Common myeloid progenitor, CD34-positive (primary cell): Measurements from ENCODE around the gene BANP.

Experiments
- CTCF ChIA-PET: fragments of 350-600 bp; sonication (Branson Sonifier 250); formaldehyde crosslinking; loops from one replicate; lab custom pipeline; 2021; ENCODE audit warnings: antibody characterized with exemption; lab: Charles Lee
- POLR2A ChIA-PET: fragments of 350-600 bp; sonication (Branson Sonifier 250); formaldehyde crosslinking; loops from one replicate; lab custom pipeline; 2021; ENCODE audit warnings: antibody characterized with exemption; lab: Charles Lee
- DNase-seq, 3 donors: peaks; one replicate each; pipeline versions ENCODE4 v3.0.0 to v3.0.0-alpha.2; 2013
- H3K27ac ChIP-seq, 2 experiments: 1 replicate in 1 of 2; 2 replicates in 1 of 2; pipeline ENCODE4 v1.7.0; 2013; ENCODE audit warnings: inconsistent platforms in 2 of 2, low read length in 2 of 2, mild to moderate bottlenecking in 2 of 2, low read depth in 1 of 2, moderate library complexity in 1 of 2; ENCODE audit not compliant: severe bottlenecking in 2 of 2, insufficient read depth in 1 of 2, poor library complexity in 1 of 2
- H3K27me3 ChIP-seq, 5 experiments: replicated peaks in 2 of 5; 1 replicate in 3 of 5; 2 replicates in 2 of 5; pipeline versions ENCODE4 v1.6.1 to v1.7.0; 2013; ENCODE audit warnings: low read length in 4 of 5, mild to moderate bottlenecking in 2 of 5, moderate library complexity in 2 of 5, inconsistent platforms in 1 of 5; ENCODE audit not compliant: insufficient read depth in 5 of 5, control insufficient read depth in 4 of 5
- H3K36me3 ChIP-seq, 4 experiments: 1 replicate in 2 of 4; 2 replicates in 2 of 4; pipeline versions ENCODE4 v1.6.1 to v1.7.0; 2013; ENCODE audit warnings: low read length in 3 of 4, control low read depth in 1 of 4, mild to moderate bottlenecking in 1 of 4; ENCODE audit not compliant: control insufficient read depth in 4 of 4, insufficient read depth in 4 of 4
- H3K4me1 ChIP-seq, 4 experiments: 1 replicate in 3 of 4; 2 replicates in 1 of 4; pipeline versions ENCODE4 v1.6.1 to v1.7.1; 2013; ENCODE audit warnings: low read length in 3 of 4, mild to moderate bottlenecking in 3 of 4, control low read depth in 1 of 4, inconsistent platforms in 1 of 4, moderate library complexity in 1 of 4; ENCODE audit not compliant: control insufficient read depth in 4 of 4, insufficient read depth in 4 of 4; ENCODE audit errors: control extremely low read depth in 1 of 4
- H3K4me3 ChIP-seq, 7 experiments: 1 replicate in 4 of 7; 2 replicates in 3 of 7; pipeline versions ENCODE4 v1.5.1 to v1.7.0; 2013; ENCODE audit warnings: mild to moderate bottlenecking in 7 of 7, low read length in 6 of 7, moderate library complexity in 6 of 7, inconsistent platforms in 2 of 7, low read depth in 2 of 7, control low read depth in 1 of 7; ENCODE audit not compliant: insufficient read depth in 4 of 7, control insufficient read depth in 1 of 7; ENCODE audit errors: extremely low read depth in 1 of 7
- H3K9me3 ChIP-seq, 5 experiments: 1 replicate in 4 of 5; 2 replicates in 1 of 5; pipeline versions ENCODE4 v1.6.1 to v1.7.1; 2013; ENCODE audit warnings: low read length in 4 of 5, mild to moderate bottlenecking in 2 of 5, inconsistent platforms in 1 of 5, low read depth in 1 of 5, moderate library complexity in 1 of 5; ENCODE audit not compliant: control insufficient read depth in 4 of 5, insufficient read depth in 2 of 5; ENCODE audit errors: control extremely low read depth in 1 of 5
- WGBS: methylation state at CpG from one replicate; pipeline ENCODE4 v1.1.5; 2013; ENCODE audit not compliant: insufficient coverage; 5-methylcytosine and 5-hydroxymethylcytosine counted together

BANP gene

GRCh38 chr16:87945351-87946042, 5.7 kb upstream of the BANP start:
- Histone ChIP-seq H3K36me3 (no peaks in the 10 kb centered on the region), H3K4me3 (peak overlapping the region in 5 of 7 experiments; percentile 42 to 76 (median 67)), H3K27ac (no peak overlapping the region), H3K9me3 (no peaks in the 10 kb centered on the region), H3K27me3 (no peaks in the 10 kb centered on the region), H3K4me1 (peaks cover 4 to 28% (median 25%) of the 10 kb centered on the region in 4 experiments)
- ChIA-PET CTCF (interaction anchor here (1.0 kb wide), 1 partner anchor 14 kb away, joined by 4 read pairs; no protein-coding TSS in a partner anchor), POLR2A (interaction anchor here (1.1 kb wide), 1 partner anchor 9 kb away, joined by 3 read pairs; no protein-coding TSS in a partner anchor)
- peak in 2 of 3 donors; percentile 55 to 69 for DNase-seq
- WGBS, result 38% methylated on average over 18 of the region's 22 CpGs

GRCh38 chr16:87946596-87947347, 4.5 kb upstream of the BANP start:
- H3K4me1 ChIP-seq, result peaks cover 4 to 31% (median 26%) of the 10 kb centered on the region in 4 experiments
- DNase-seq, result no peak
- ChIA-PET CTCF (no interaction called here), POLR2A (no interaction called here)
- no peaks in the 10 kb centered on the region for H3K9me3 ChIP-seq
- no peak overlapping the region for H3K27ac ChIP-seq
- H3K4me3 ChIP-seq, result no peak overlapping the region
- WGBS, result 87% methylated on average over 14 of the region's 14 CpGs
- H3K27me3 ChIP-seq, result no peaks in the 10 kb centered on the region
- H3K36me3 ChIP-seq, result no peaks in the 10 kb centered on the region

- H3K4me3 ChIP-seq, result peak overlapping the region in 4 of 7 experiments; percentile 36 to 71 (median 44)
- peak overlapping the region; percentile 65 to 70 for H3K27ac ChIP-seq
- POLR2A ChIA-PET, result no interaction called here
- DNase-seq, result no peak
- H3K4me1 ChIP-seq, result peaks cover 6 to 37% (median 32%) of the 10 kb centered on the region in 4 experiments
- H3K27me3 ChIP-seq, result no peaks in the 10 kb centered on the region
- no peaks in the 10 kb centered on the region for H3K9me3 ChIP-seq
- 93% methylated on average over 20 of the region's 22 CpGs for WGBS
- CTCF ChIA-PET, result interaction anchor here (0.6 kb wide), 1 partner anchor 24 kb away, joined by 3 read pairs; no protein-coding TSS in a partner anchor
- H3K36me3 ChIP-seq, result no peaks in the 10 kb centered on the region
These were observed 3.7 kb upstream of the BANP start for GRCh38 chr16:87947356-87948118.

DNA sequence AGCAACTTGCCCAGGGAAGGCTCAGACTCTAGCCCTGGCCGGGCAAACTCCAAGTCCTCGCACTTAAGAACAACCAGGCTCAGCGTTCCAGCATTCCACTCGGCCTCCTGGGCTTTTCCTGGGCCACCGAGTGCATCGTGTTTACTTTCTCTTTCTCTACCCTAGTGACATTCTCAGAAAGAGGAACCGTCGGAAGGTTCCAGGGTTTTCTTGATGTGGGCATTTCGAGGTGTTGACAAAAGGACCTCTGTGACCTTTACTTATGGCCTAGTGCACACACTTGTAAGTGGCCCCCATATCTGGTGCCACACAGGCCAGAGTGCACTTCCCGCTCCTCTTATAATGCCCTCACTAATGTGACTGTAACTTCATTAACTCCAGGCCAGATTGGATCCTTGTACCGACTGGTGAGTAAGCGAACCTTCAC, 3.1 kb upstream of the BANP start:
- WGBS, result 31% methylated on average over 11 of the region's 12 CpGs
- POLR2A ChIA-PET, result no interaction called here
- Histone ChIP-seq H3K4me3 (peak overlapping the region in 4 of 7 experiments; percentile 36 to 71 (median 44)), H3K27me3 (no peaks in the 10 kb centered on the region), H3K9me3 (no peaks in the 10 kb centered on the region), H3K36me3 (no peaks in the 10 kb centered on the region), H3K4me1 (peaks cover 9 to 43% (median 37%) of the 10 kb centered on the region in 4 experiments), H3K27ac (peak overlapping the region; percentile 65 to 70)
- peak in 2 of 3 donors; percentile 82 to 85 for DNase-seq
- CTCF ChIA-PET, result interaction anchor here (0.6 to 1.5 kb wide), 3 partner anchors 10 to 23 kb away, joined by 3 to 4 read pairs (median 3); no protein-coding TSS in a partner anchor

DNA sequence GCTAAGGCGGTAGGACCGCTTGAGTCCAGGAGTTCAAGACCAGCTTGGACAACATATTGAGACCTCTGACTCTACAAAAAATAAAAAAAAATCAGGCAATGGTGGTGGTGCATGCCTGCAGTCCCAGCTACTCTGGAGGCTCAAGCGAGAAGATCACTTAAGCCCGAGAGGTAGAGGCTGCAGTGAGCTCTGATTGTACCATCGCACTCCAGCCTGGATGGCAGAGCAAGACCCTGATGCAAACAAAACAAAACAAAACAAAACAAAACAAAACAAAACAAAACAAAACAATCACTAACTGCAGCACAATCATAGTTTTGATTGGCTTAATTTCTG, 2.5 kb upstream of the BANP start:
- POLR2A ChIA-PET, result no interaction called here

DNA sequence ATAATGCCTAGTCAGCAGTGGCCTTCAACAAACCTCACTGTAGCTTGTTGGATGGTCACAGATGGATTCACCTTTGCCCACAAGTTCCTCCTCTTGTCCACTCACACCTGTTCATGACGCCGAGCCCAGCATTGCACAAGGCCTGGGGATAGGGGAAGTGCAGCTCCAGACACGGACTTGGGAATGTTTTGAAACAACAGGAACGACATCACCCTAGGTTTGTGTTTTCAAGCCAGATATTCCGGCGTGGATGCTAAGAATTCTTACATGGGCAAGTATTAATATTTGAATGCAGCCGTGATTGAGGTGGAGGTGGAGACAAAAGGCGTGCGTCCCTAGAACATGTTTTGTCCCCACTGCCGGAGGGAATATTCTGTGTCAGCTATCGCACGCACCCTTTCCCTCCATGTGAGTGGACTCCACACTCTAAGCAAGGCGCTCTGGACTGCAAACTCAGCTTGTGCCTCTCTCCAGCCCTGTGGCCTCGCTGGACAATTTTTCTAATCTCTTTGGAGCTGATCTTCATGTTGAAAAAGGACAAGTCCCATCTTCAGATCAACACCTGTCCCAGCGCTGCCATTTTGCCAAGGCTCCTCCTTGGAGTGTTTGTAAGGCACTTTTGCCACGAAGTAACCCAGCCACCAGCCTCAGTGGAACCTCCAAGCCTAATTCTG, 2.0 kb upstream of the BANP start:
- H3K27me3 ChIP-seq, result no peaks in the 10 kb centered on the region
- no peak overlapping the region for H3K27ac ChIP-seq
- 94% methylated on average over 16 of the region's 16 CpGs for WGBS
- peaks cover 19 to 54% (median 48%) of the 10 kb centered on the region in 4 experiments for H3K4me1 ChIP-seq
- H3K9me3 ChIP-seq, result no peaks in the 10 kb centered on the region
- H3K36me3 ChIP-seq, result peaks cover 0 to 4% (median 0%) of the 10 kb centered on the region in 4 experiments
- DNase-seq, result no peak
- no peak overlapping the region for H3K4me3 ChIP-seq
- ChIA-PET CTCF (interaction anchor here (0.7 to 1.8 kb wide), 5 partner anchors 9 to 99 kb away, joined by 3 to 5 read pairs (median 4); no protein-coding TSS in a partner anchor), POLR2A (no interaction called here)

More for the DNA sequence above, 2.5 kb upstream of the BANP start:
- Histone ChIP-seq H3K4me1 (peaks cover 14 to 49% (median 43%) of the 10 kb centered on the region in 4 experiments), H3K27ac (no peak overlapping the region), H3K36me3 (peaks cover 0 to 1% (median 0%) of the 10 kb centered on the region in 4 experiments), H3K4me3 (no peak overlapping the region), H3K9me3 (no peaks in the 10 kb centered on the region), H3K27me3 (no peaks in the 10 kb centered on the region)
- DNase-seq, result no peak
- CTCF ChIA-PET, result interaction anchor here (0.7 to 1.8 kb wide), 4 partner anchors 9 to 98 kb away, joined by 3 to 5 read pairs (median 4); no protein-coding TSS in a partner anchor
- WGBS, result 100% methylated on average over 5 of the region's 5 CpGs
